GM12873 (cell line): ENCODE measurements around the gene MEX3C.

ENCODE experiments used
- TF ChIP-seq, protein P1 (sequence below): IDR thresholded peaks from 2 replicates; pipeline ENCODE4 v1.5.1; 2012; ENCODE audit warnings: low read depth, mild to moderate bottlenecking, moderate library complexity, low read length, control low read depth; ENCODE audit not compliant: insufficient read depth; ENCODE audit errors: missing control alignments

Gene MEX3C

DNA sequence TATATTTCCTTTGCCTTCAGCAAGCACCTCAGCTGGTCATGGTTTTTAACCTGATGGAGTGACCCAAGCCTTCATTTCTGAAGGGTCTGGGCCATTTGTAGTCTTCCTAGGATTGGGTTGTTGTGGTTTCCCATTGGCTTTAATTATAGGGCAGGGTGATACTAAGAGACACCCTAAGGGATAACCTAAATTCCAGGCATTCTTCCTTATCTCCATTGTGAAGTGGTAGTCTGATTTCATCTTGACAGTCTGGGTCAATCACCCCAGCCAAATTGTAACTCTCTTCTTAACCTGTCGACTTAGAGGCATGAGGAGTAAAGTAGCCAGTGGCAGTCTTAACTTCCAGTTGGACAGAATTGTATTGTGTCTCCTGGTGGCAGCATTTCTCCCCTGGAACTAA, 30.2 kb upstream of the MEX3C start:
- TF ChIP-seq, protein P1, sequence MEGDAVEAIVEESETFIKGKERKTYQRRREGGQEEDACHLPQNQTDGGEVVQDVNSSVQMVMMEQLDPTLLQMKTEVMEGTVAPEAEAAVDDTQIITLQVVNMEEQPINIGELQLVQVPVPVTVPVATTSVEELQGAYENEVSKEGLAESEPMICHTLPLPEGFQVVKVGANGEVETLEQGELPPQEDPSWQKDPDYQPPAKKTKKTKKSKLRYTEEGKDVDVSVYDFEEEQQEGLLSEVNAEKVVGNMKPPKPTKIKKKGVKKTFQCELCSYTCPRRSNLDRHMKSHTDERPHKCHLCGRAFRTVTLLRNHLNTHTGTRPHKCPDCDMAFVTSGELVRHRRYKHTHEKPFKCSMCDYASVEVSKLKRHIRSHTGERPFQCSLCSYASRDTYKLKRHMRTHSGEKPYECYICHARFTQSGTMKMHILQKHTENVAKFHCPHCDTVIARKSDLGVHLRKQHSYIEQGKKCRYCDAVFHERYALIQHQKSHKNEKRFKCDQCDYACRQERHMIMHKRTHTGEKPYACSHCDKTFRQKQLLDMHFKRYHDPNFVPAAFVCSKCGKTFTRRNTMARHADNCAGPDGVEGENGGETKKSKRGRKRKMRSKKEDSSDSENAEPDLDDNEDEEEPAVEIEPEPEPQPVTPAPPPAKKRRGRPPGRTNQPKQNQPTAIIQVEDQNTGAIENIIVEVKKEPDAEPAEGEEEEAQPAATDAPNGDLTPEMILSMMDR, result no peak

DNA sequence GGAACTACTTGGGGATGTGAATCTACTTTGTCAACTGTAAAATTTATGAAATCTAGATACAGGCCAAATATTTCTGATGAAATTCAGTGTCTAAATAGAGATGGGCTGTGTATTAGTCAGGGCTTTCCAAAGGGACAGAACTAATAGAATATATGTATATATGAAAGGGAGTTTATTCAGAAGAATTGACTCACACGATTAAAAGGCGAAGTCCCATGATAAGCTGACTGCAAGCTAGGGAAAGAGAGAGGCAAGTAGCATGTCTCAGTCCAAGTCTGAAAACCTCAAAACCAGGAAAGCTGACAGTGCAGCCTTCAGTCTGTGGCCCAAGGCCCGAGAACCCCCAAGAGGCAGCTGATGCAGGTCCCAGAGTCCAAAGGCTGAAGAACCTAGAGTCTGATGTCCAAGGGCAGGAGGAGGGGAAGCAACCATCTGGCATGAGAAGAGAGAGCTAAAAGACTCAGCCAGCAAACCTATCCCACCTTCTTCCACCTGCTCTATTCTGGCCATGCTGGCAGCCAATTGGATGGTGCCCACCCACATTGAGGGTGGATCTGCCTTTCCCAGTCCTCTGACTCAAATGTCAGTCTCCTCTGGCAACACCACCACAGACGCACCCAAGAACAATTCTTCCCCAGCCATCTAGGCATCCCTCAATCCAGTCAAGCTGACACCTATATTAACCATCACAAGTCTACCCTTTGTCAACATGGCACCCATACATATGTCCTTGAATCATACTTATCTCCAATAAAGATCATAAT, 29.3 kb upstream of the MEX3C start:
- TF ChIP-seq, protein P1, result no peak

DNA sequence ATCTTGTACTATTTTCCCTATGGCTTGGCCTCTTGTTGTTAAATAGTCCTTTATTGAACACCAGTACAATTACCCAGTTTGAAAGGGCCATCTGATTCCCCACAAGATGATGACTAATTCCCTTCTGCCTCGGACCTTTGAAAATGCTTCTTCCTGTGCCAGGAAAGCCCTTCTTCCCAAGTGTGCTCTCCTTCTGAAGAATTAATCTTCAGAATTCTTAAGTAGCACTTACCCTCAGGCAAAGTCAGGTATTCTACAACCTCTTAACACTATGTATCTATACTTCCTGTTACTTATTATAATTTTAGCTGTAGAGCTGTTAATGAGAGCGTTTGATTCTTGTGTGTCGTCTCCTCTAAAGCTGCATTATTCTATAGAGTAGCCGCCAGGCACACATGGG, 28.6 kb upstream of the MEX3C start:
- TF ChIP-seq, protein P1, result no peak

DNA sequence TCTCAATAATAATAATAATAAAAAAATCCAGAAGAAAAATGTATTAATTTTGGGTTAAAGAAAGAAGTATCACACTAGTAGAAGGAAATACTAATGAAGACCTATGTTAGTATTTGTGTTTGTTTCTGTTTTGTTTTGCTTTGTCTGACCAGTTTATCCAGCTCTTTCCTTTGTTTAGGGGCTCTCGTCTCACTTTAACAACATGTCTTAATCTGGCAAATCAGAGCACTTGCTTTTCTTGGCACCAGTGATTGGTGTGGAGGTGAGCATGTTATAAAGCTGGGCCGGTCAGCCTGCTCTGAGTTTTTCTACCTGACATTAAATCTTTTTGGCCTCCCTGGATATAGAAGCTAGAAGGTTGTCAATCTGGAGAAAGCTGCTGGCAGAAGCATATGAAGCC, 15.1 kb upstream of the MEX3C start:
- TF ChIP-seq, protein P1, result no peak

DNA sequence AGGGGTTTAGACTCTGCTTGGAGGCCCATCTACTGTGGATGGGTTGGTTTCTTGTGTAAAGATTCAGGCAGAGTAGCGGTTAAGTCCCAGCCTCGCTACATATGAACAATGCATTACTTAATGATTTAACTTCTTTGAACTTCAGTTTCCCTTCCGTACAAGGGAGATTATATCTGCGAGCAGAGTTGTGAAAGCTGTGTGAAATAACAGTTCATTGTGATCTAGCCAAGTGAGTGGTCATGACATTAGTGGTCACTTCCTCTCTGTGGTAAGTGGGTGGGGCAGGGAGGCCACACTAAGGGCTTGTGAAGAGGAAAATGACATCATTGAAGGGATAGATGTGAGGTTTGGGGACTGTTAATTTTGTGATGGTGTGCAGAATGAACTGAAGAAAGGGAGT, 14.1 kb upstream of the MEX3C start:
- TF ChIP-seq, protein P1, result no peak

DNA sequence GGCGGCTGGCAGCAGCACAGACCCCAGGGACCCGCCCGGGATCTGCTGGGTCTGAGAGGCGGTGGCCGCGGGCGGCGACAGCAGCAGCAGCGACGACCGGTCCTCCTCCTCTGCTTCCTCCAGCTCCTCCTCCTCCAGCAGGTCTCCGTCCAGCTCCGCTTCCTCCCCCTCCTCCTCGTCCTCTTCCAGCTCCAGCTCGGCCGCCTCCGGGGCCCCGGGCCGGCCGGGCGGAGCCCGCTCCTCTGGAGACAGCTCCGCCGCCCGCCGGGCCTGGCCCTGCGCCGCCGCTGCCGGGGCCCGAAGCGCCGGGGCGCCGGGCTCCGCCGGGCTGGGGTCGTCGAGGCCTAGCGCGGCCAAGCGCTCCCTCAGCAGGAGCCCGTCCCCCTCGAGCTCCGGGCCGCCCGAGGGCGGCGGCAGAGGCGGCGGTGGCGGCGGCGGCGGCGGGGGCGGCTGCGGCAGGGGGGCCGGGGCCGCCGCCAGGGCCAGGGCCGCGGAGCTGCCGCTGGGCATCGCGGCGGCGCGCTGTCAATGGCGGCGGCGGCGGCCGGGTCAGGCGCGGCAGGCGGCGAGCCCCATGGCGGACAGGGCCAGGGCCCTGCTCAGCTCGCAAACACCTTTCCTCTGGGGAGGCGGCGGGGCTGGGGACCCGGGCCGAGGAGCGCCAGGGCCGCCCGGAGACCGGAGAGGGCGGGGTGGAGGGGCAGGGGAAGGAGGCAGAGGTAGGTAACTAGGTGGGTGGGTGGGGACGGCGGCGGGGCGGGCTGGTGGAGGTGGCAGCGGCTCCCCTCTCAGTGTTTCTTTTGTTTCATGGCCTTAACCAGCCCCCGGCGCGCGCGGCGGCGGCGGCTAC, 445 bp downstream of the MEX3C start:
- TF ChIP-seq, protein P1, result no peak

DNA sequence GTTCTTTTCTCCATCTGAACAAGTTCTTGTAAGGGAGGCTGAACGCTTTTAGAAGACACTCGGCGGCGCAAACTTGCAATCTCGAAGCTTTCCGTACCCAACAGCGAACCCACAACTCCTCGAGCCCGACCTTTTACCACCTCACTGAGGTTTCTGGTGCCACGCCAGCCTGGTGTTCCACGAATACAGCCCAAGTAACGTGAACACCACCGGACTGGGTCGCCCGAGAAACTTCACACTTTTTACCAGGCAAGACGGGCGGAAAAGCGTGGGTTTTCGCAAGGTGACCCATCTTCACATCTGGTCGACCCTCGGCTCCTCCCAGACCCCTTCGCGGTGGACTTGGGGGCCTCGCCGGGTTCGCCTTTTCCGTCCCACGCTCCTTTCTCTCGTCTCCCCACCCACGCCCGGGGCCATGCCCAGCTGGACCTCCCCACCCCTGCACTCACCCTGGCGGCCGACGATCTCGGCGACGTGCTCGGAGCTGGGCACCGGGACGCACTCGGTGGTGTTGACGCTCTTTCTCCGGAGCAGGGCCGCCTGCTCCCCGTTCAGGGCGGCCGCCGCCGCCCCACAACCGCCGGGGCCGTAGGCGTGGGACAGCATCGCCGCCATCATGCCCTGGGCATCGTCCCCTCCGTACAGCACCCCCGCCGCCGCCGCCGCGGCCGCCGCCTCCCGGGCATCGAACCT, 1.2 kb downstream of the MEX3C start:
- TF ChIP-seq, protein P1, result no peak
